HPDE6-E6E7 (cell line): ENCODE results near the gene CTBP2.
"Not testable (repeated sequence)": the region's sequence is repeated elsewhere in the genome, so short reads cannot be mapped to it uniquely, and the experiment has no call there.

Experiments used
- DNase-seq: peaks from one replicate; pipeline ENCODE4 v3.0.0; 2011; ENCODE audit warnings: missing footprints; ENCODE audit errors: extremely low spot score

The CTBP2 gene

DNA sequence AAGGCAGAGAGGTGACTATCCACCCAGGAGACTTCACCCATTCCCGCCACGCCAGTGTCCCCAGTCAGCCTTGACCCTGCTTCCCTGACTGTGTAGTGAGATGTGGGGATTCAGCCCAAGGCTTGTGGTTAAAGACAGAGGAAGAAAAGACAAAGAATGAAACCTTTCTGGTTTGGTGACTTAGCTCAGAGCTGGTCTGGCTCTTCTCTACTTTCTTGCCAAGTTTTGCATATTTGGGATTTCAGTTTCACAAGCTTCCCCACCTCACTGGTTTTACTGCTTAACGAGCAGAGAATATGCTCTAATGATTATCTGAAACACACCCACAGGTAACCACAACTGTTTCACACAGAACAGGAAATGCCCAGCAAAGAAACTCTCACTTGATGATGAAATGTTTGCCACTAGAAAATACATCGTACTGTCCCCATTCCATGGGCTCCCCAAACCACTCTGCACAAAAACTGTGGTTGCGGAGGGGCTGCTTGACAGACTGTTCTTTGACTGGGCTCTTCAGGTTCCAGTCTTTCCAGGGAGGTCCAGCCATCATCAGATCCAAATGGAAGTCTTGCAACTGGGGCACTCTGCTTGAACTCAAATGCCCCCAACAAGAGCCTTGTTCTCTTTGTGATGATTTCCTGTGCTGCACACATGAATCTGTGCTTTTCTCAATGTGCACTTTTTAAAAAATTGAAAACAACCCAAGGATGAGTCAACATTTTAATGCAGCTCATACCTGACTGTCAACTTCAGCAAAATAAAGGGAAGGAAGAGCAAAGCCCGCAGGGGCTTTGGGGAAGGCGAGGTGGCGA, 95.5 kb downstream of the CTBP2 start:
- DNase-seq = peak; percentile 83

DNA sequence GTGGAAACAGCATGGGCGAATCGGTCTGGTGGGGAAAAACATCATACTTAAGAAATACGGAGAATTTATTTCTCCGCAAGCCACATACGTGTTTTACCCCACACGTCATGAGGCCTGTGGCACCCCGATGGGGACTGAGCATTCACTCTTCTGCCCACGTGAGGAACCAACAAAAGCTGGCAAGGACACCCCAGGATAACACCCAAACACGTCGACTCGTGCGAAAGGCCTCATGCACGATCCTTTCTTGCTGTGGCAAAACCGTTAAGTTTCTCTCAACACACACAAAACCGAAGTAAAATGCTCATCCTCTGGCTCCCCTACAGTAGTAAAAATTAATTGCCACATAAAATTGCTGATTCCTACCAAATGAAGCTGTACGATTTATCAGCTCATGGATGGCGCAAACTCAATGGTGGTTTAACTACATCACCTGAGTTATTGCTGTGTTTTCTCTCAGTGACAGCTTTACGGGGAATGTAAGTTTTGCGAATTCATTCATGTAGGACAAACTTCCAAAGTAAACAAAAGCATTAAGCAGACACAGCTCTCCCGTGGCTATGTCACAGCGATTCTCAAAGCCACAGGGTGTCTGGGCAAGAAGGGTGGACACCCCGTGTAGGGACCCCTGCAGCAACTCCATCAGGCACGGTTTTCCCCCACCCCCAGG, 97.0 kb downstream of the CTBP2 start:
- no peak for DNase-seq

DNA sequence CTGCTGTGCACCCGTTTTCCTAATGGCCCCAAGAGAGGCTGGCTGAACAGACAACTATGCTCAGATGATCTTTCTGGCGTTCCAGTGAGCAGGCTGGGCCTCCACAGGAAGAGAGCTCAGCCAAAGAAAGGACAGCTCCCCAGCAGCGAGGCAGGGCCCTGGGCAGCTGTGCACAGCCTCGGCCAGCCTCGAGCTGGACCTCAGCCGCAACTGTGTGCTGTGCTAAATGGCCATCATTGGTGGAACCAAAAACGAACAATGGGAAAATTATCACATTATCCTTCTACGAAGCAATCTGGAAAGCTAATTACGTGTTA, 97.5 kb downstream of the CTBP2 start:
- DNase-seq = no peak

DNA sequence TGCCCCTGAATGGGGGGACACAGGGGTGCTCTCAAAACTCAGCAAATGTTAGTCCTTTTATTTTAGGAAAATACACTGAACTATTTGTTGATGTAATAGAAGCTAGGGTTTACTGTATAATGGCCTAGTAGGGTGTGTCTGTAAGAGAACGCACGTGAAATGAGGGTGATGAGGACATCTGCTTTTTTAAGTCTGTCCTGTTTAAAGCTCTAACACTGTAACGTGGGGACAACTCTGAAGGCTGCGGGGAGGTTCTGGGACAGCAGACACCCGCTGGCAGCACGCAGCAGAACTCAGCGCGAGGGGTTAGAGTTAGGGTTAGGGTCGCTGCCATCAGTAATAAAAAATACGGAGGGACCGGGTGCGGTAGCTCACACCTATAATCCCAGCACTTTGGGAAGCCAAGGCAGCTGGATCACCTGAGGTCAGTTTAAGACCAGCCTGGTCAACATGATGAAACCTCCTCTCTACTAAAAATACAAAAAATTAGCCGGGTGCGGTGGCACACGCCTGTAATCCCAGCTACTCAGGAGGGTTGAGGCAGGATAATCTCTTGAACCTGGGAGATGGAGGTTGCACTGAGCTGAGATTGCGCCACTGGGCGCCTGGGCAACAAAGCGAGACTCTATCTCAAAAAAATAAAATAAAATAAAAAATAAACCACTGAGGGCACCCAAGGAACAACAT, 98.0 kb downstream of the CTBP2 start:
- DNase-seq = no peak

DNA sequence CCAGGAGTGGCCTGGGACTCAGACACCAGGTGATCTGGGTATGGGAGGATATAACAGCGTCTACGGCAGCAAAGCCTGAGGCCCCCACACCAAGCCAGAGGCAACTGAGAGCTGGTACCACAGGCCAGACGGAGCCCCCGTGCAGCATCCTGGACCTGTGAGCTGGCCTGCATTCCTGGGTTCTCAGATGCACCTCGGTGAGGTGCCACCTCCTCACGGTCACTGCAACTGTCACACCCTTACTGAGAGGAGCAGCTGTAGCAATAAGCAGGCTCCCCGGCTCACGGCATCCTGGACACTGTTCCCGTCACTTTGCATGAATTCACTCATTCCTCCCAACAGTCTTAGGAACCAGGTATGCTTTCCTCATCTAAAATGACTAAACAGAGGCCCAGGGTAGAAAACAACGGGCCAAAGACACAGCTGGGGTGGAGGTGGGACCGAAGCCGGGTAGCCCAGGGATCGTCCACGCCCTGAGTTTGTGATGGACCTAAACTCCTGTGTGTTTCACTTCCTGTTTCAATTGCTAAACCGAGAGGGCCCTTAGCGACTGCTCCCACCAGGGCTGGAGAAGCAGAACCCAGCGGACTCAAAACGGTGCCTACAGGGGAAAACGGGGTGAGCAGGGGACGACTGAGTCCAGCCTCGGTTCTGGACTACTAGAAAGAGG, 98.7 kb downstream of the CTBP2 start:
- DNase-seq = no peak

DNA sequence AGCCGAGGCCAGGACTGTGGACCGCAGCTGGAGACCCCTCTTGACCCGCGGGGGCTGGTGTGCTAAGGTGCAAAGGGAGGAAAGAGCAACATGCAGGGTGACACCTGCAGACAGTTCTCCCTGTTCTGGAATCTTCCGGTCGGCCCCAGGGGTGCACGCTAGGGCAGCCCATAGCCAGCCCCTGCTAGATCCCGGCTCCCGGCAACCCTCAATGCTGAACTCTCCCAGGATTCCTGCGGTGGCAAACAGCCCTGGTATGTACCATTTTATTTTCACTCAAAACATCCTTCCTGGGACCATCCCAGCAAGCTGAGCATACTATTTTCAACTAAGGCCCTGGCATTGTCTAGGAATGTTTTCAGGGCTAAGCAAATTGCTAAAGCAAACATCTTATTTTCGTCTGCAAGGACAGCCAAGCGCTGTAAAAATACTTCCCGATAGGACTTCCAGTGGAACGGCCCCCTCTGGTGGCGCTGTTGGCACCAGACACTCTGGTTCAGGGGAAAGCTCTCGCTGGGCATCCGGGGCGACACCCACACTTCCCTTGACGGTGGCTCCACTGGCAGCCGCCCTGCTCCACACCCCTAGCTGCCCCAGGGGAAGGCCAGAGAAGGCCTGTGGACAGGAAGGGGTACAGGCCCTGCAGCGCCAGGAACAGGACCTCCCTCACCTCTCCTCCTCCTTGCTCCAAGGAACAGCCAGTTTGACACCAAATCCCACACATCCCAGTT, 99.4 kb downstream of the CTBP2 start:
- DNase-seq = no peak

- DNase-seq = no peak
These were observed 99.9 kb downstream of the CTBP2 start for GRCh38 chr10:125060482-125060825.

GRCh38 chr10:125060026-125060425, 100.3 kb downstream of the CTBP2 start:
- no peak for DNase-seq

GRCh38 chr10:125059348-125059747, 101.0 kb downstream of the CTBP2 start:
- not testable (repeated sequence) for DNase-seq

DNA sequence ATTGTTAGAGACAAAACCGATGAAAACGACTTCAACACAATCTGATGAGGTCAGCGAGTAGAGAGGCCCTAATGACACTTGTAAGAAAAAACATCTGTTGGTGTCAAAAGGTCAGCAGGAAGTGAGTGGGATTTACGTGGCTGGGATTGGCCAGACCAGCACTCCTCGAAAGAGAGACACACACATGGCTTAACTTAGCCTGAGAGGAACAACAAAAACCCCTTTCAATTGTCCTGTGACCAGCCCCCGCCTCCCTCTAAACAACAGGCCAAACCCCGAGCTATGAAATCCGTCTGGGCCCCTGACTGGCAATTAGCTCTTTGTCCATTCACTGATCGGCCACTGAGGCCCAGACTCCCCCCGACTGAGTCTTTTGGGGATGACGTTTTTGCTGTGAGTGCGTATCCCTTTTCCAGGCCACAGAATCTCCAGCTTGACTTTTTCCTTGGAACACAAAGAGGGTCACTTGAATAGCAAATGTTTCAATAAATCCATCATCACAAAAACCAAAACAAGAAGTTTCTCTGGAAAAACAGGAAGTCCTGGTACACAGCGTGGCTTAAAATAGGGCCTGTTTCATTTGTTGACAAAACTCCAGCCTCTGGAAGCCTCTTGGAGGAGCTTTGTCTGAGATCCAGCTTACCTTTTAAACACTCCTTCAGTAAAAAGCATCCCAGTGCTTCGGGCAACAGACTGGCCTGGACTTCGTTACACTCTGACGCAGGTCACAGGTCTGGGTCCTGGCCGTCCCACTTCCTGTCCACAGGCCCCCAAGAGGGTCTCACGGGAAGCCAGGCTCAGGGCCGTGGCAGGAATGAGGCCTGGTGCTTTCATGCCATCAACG, 103.0 kb downstream of the CTBP2 start:
- no peak for DNase-seq

- DNase-seq = no peak
These were observed 103.9 kb downstream of the CTBP2 start for GRCh38 chr10:125056161-125057132.

DNA sequence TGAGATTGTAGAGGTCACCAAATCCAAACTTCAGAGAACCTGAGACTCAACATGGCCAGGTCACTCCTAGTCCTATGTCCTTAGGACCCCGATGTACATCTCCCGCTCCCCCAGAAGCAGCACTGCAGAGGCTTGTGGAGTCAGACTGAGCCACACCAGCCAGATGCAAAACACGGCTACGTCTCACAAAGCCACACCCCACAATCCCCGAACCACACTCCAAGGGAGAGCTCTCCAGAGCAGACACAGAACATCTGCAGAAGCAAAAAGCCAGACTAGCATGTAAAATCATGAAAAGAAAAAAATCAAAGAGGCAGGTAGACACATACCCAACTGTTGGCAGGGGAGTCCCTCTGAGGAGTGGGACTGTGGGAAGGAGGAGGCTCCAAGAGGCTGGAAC, 104.9 kb downstream of the CTBP2 start:
- no peak for DNase-seq

- no peak for DNase-seq
These were observed 105.6 kb downstream of the CTBP2 start for GRCh38 chr10:125054669-125055268.

- no peak for DNase-seq
These were observed 106.1 kb downstream of the CTBP2 start for GRCh38 chr10:125054216-125054615.

DNA sequence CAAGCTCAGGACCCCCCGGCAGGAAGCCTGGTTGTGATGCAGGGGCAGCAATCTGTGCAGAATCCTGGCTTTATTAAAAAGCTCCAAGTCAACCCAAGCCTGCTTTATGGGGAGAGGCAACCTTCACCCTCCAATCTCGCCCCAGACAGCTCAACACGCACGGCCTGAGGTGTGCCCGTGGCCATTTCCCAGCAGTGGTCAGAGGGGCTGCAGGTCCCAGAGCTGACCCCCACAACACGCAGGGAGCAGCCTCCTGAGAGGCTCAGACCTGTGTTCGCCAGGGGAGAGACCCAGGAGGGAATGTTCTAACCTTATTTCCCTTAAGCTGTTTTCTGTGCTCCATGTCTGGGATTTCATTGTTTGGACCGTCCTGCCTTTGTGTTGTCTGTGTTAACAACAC, 108.2 kb downstream of the CTBP2 start:
- DNase-seq = no peak

GRCh38 chr10:125050383-125050782, 110.0 kb downstream of the CTBP2 start:
- DNase-seq = no peak

GRCh38 chr10:125049216-125049881, 111.0 kb downstream of the CTBP2 start:
- no peak for DNase-seq

- DNase-seq = peak; percentile 86
These were observed 112.1 kb downstream of the CTBP2 start for GRCh38 chr10:125048094-125048864.
